Measurements from ENCODE around the gene MAEA.

The MAEA gene

GRCh38 chr4:1337951-1338751, 48.5 kb downstream of the MAEA start (continued):
- TF ChIP-seq PATZ1 (CRISPR knock-in tag; IDR thresholded peaks at IDR 0.05; ENCODE audit: borderline replicate concordance) (no peak), CSRNP3 (CRISPR knock-in tag; IDR thresholded peaks at IDR 0.05) (no peak), SNAI2 (CRISPR knock-in tag; IDR thresholded peaks at IDR 0.05) (no peak)

- ATAC-seq, result no peak
- TF ChIP-seq PATZ1 (CRISPR knock-in tag; IDR thresholded peaks at IDR 0.05; ENCODE audit: borderline replicate concordance), result no peak
- no peak for TF ChIP-seq POU6F1 (CRISPR knock-in tag; IDR thresholded peaks at IDR 0.05; ENCODE audit: borderline replicate concordance, low read depth)
- no peak for TF ChIP-seq CSRNP3 (CRISPR knock-in tag; IDR thresholded peaks at IDR 0.05)
- no peak for TF ChIP-seq ARNTL (CRISPR knock-in tag; IDR thresholded peaks at IDR 0.05; ENCODE audit: borderline replicate concordance, low read depth)
- TF ChIP-seq RARB (CRISPR knock-in tag; IDR thresholded peaks at IDR 0.05), result no peak
- no peak for TF ChIP-seq ZFP30 (CRISPR knock-in tag; IDR thresholded peaks at IDR 0.05)
- no peak for TF ChIP-seq ZC3H10 (CRISPR knock-in tag; IDR thresholded peaks at IDR 0.05)
- no peak for TF ChIP-seq ZNF70 (CRISPR knock-in tag; IDR thresholded peaks at IDR 0.05)
- no peak for TF ChIP-seq GLIS3 (CRISPR knock-in tag; IDR thresholded peaks at IDR 0.05)
- no peak for TF ChIP-seq BACH2 (CRISPR knock-in tag; IDR thresholded peaks at IDR 0.05; ENCODE audit: borderline replicate concordance)
- TF ChIP-seq TOX (CRISPR knock-in tag; IDR thresholded peaks at IDR 0.05; ENCODE audit: borderline replicate concordance), result no peak
- no peak for TF ChIP-seq OSR1 (CRISPR knock-in tag; IDR thresholded peaks at IDR 0.05)
- TF ChIP-seq CSDC2 (CRISPR knock-in tag; IDR thresholded peaks at IDR 0.05), result no peak
- TF ChIP-seq SNAI2 (CRISPR knock-in tag; IDR thresholded peaks at IDR 0.05), result no peak
These were observed 49.2 kb downstream of the MAEA start for GRCh38 chr4:1338752-1339414.

GRCh38 chr4:1339489-1339888, 49.8 kb downstream of the MAEA start:
- no peak for ATAC-seq
- no peak for TF ChIP-seq CREB5 (CRISPR knock-in tag; IDR thresholded peaks at IDR 0.05; ENCODE audit: low read depth)
- TF ChIP-seq PPARA (CRISPR knock-in tag; IDR thresholded peaks at IDR 0.05; ENCODE audit: borderline replicate concordance), result no peak
- no peak for TF ChIP-seq ZFP30 (CRISPR knock-in tag; IDR thresholded peaks at IDR 0.05)
- no peak for TF ChIP-seq TOX (CRISPR knock-in tag; IDR thresholded peaks at IDR 0.05; ENCODE audit: borderline replicate concordance)
- no peak for TF ChIP-seq TCF4 (CRISPR knock-in tag; IDR thresholded peaks at IDR 0.05; ENCODE audit: borderline replicate concordance)
- TF ChIP-seq POU6F1 (CRISPR knock-in tag; IDR thresholded peaks at IDR 0.05; ENCODE audit: borderline replicate concordance, low read depth), result no peak
- no peak for TF ChIP-seq TSHZ2 (CRISPR knock-in tag; IDR thresholded peaks at IDR 0.05)
- no peak for TF ChIP-seq ARNTL (CRISPR knock-in tag; IDR thresholded peaks at IDR 0.05; ENCODE audit: borderline replicate concordance, low read depth)
- no peak for TF ChIP-seq CSDC2 (CRISPR knock-in tag; IDR thresholded peaks at IDR 0.05)
- no peak for TF ChIP-seq BACH2 (CRISPR knock-in tag; IDR thresholded peaks at IDR 0.05; ENCODE audit: borderline replicate concordance)

Data from SK-N-SH treated with all-trans-retinoic acid at 6 μM for 48 hours (cell line).